K562 (cell line): ENCODE measurements around the gene ZMPSTE24. TPM values are rescaled to one million over a fixed set of nuclear protein-coding genes. Genes with fewer than 3 reads are reported as not detected.

Source experiments
- BHLHE40 ChIP-seq: IDR thresholded peaks from 2 replicates; pipeline ENCODE4 v1.6.1; 2011; ENCODE audit warnings: low read length, improper control_type of control experiment
- CBX1 ChIP-seq: sonication (generic); IDR thresholded peaks from 2 replicates; pipeline ENCODE4 v1.6.1; 2016; ENCODE audit warnings: antibody characterized with exemption, low read depth, mild to moderate bottlenecking
- CHD4 ChIP-seq: fragments of 200-600 bp; sonication (generic); IDR thresholded peaks from 3 replicates; pipeline ENCODE4 v1.6.1; 2012; ENCODE audit warnings: low read depth, mild to moderate bottlenecking, mixed read lengths, low read length, inconsistent platforms; ENCODE audit not compliant: insufficient read depth, insufficient replicate concordance, poor library complexity, severe bottlenecking
- CREB5 ChIP-seq: fragments of 250-450 bp; sonication (Bioruptor Pico); IDR thresholded peaks from 2 replicates; pipeline ENCODE4 v1.5.0; 2020; ENCODE audit warnings: mild to moderate bottlenecking
- ETS1 ChIP-seq: conservative IDR thresholded peaks from 2 replicates; pipeline ENCODE4 v1.6.1; 2011; ENCODE audit warnings: low read depth, mild to moderate bottlenecking, low read length; ENCODE audit not compliant: control insufficient read depth
- FIP1L1 ChIP-seq: fragments of 200-400 bp; formaldehyde crosslinking; IDR thresholded peaks from 2 replicates; pipeline ENCODE4 v1.6.1; 2018; ENCODE audit warnings: mild to moderate bottlenecking, low read depth, low read length; ENCODE audit not compliant: poor library complexity, severe bottlenecking
- FOXA1 ChIP-seq: fragments of 450-650 bp; IDR thresholded peaks from 2 replicates; pipeline ENCODE4 v1.6.1; 2016; ENCODE audit warnings: mild to moderate bottlenecking, borderline replicate concordance
- HDAC6 ChIP-seq: IDR thresholded peaks from 2 replicates; pipeline ENCODE4 v1.6.1; 2012; ENCODE audit warnings: low read depth, mild to moderate bottlenecking, control low read depth, inconsistent platforms, low read length, moderate library complexity
- MAFG ChIP-seq: fragments of 450-650 bp; conservative IDR thresholded peaks from 2 replicates; pipeline ENCODE4 v1.6.1; 2016; ENCODE audit warnings: missing genetic modification characterization, missing compliant biosample characterization
- MIER1 ChIP-seq: fragments of 450-650 bp; IDR thresholded peaks from 2 replicates; pipeline ENCODE4 v1.6.1; 2016; ENCODE audit warnings: antibody characterized with exemption, mild to moderate bottlenecking, low read depth
- MNT ChIP-seq, 2 experiments: fragments of 450-650 bp; conservative IDR thresholded peaks; 2 replicates each; pipeline ENCODE4 v1.6.1; 2017; ENCODE audit warnings: mild to moderate bottlenecking in 2 of 2, moderate library complexity in 2 of 2
- MTA3 ChIP-seq: fragments of 450-650 bp; formaldehyde crosslinking; IDR thresholded peaks from 2 replicates; pipeline ENCODE4 v1.6.1; 2017; ENCODE audit warnings: mild to moderate bottlenecking, borderline replicate concordance
- POLR2G ChIP-seq: fragments of 200-400 bp; formaldehyde crosslinking; IDR thresholded peaks from 2 replicates; pipeline ENCODE4 v1.6.1; 2017; ENCODE audit warnings: low read depth, mild to moderate bottlenecking, antibody characterized with exemption, low read length, moderate library complexity
- POLR3G ChIP-seq: IDR thresholded peaks from 2 replicates; pipeline ENCODE4 v1.6.1; 2011; ENCODE audit not compliant: insufficient read length, insufficient replicate concordance; ENCODE audit errors: extremely low read depth
- PTBP1 ChIP-seq: fragments of 200-400 bp; formaldehyde crosslinking; IDR thresholded peaks from 2 replicates; pipeline ENCODE4 v1.6.1; 2017; ENCODE audit warnings: low read depth, low read length
- PTRF ChIP-seq: fragments of 450-650 bp; IDR thresholded peaks from 2 replicates; pipeline ENCODE4 v1.6.1; 2016; ENCODE audit warnings: mild to moderate bottlenecking, missing genetic modification characterization, missing compliant biosample characterization
- SRSF3 ChIP-seq: fragments of 200-400 bp; formaldehyde crosslinking; IDR thresholded peaks from 2 replicates; pipeline ENCODE4 v1.6.1; 2016; ENCODE audit warnings: mild to moderate bottlenecking, low read length, moderate library complexity; ENCODE audit not compliant: insufficient read depth
- TAL1 ChIP-seq: fragments of 450-650 bp; IDR thresholded peaks from 2 replicates; pipeline ENCODE4 v1.6.1; 2016; ENCODE audit warnings: mild to moderate bottlenecking
- WHSC1 ChIP-seq: IDR thresholded peaks from one replicate; pipeline ENCODE4 v1.6.1; 2012; ENCODE audit warnings: low read length, control low read depth, inconsistent platforms
- ZNF449 ChIP-seq: fragments of 250-450 bp; sonication (Bioruptor Pico); IDR thresholded peaks from 2 replicates; pipeline ENCODE4 v1.8.0; 2022; ENCODE audit warnings: moderate library complexity, mild to moderate bottlenecking, inconsistent platforms
- polyA plus RNA-seq, 8 experiments: library from polyadenylated mRNA; depleted of rRNA in 4 of 8; stranded (reverse) in 5 of 8; unstranded in 3 of 8; fragments of >200 nt; fragmentation: Nextera tagmentation in 2 of 8; fragmentation: Illumina TruSeq in 1 of 8; extraction: Ambion mirVana in 2 of 8; extraction: Trizol in 1 of 8; gene quantifications; 2 replicates each; pipeline versions ENCODE4 v1.2.1 to v1.2.3, GENCODE V29; 2011 to 2014; ENCODE audit warnings: inconsistent platforms in 1 of 8, missing spikeins in 1 of 8
- total RNA-seq, 7 experiments: library from RNA; depleted of rRNA in 6 of 7; stranded (reverse); fragments of >200 nt in 6 of 7; fragmentation: Illumina TruSeq in 2 of 7; extraction: Trizol in 2 of 7; gene quantifications; 2 replicates each; pipeline versions ENCODE4 v1.2.1 to v1.2.3, GENCODE V29; 2011 to 2021; ENCODE audit warnings: low replicate concordance in 1 of 7
- TF ChIP-seq, protein P1 (sequence below): fragments of 250-450 bp; sonication (Bioruptor Pico); IDR thresholded peaks from 2 replicates; pipeline ENCODE4 v1.8.0; 2021; ENCODE audit warnings: mild to moderate bottlenecking, moderate library complexity

ZMPSTE24 gene
- total and polyA plus RNA-seq, 9 of the 15 experiments (the other 6 are each of a cell fraction or from before 2014, with no cell fraction given) = 30.7 to 75.9 (median 64.3) TPM

- 0 out of 2 replicates have a peak, but pooled peaks have one; percentile 38 for TF ChIP-seq PTBP1
- peak; percentile 34; the same call in 1 of the 2 replicates for TF ChIP-seq MTA3
- TF ChIP-seq TAL1 = no peak
- TF ChIP-seq POLR3G = no peak
- TF ChIP-seq MAFG (tag) = no peak
- TF ChIP-seq PTRF (tag) = no peak
- TF ChIP-seq WHSC1 = no peak
- no peak for TF ChIP-seq BHLHE40
- peak; percentile 38; the same call in 1 of the 2 replicates for TF ChIP-seq CBX1
- no peak for TF ChIP-seq FOXA1
- no peak for TF ChIP-seq ZNF449 (CRISPR knock-in tag)
- no peak for TF ChIP-seq MIER1
- TF ChIP-seq MNT (conservative IDR thresholded peaks at IDR 0.05) = no peak
- no peak for TF ChIP-seq CHD4
- no peak for TF ChIP-seq CREB5
- TF ChIP-seq ETS1 = no peak
- no peak for TF ChIP-seq HDAC6
- no peak for TF ChIP-seq SRSF3
- no peak for TF ChIP-seq FIP1L1
- TF ChIP-seq, protein P1, sequence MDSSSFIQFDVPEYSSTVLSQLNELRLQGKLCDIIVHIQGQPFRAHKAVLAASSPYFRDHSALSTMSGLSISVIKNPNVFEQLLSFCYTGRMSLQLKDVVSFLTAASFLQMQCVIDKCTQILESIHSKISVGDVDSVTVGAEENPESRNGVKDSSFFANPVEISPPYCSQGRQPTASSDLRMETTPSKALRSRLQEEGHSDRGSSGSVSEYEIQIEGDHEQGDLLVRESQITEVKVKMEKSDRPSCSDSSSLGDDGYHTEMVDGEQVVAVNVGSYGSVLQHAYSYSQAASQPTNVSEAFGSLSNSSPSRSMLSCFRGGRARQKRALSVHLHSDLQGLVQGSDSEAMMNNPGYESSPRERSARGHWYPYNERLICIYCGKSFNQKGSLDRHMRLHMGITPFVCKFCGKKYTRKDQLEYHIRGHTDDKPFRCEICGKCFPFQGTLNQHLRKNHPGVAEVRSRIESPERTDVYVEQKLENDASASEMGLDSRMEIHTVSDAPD (CRISPR knock-in tag) = no peak
- no peak for TF ChIP-seq POLR2G
Observed at GRCh38 chr1:40338745-40339419, 80.8 kb downstream of the ZMPSTE24 start (continued).
